Mammary microvascular endothelial cell (primary cell): ENCODE results near the gene PRSS8. TPM values are rescaled to one million over a fixed set of nuclear protein-coding genes. Genes with fewer than 3 reads are reported as not detected.

ENCODE experiments used
- total RNA-seq: library from RNA; depleted of rRNA; stranded (reverse); fragments of >200 nt; gene quantifications from 2 replicates; pipeline ENCODE4 v1.2.3, GENCODE V29; 2015

PRSS8 gene
- total RNA-seq: not detected in 2 replicates

DNA sequence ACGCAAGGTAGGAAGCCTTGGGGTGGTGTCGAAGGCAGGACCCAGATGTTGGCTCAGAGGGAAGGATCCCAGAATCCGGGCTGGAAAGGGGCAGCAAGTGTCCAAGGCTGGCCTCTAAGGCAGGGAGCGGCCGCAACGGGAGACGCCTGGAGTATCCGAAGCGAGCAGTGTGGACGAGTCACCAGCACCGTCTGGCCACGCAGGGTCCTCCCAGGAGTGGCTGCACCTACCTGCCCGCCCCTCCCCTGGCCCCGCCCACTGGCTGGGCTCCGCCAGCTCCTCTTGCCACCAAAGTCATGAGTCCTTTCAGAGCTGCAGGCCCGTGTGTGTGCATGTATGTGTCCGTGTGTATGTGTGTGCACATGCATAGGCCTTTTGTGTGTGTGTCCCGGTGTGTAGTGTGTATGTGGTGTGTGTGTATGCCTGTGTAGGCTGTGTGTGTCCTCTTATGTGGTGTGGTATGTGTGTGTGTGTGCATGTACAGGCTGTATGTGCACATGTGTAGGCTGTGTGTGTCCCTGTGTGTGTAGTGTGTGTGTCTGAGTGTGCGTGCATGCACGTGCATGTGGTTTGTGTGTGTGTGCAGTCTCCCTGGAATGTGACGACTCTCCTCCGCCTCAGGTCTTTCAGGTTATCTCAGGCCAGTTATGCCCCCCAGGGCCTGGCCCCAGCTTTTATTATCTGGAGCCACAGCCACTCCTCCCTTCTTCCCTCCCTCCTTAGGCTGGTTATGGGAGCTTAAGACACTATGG is at the start of gene PRSS8:
Gene PRSS8, minus strand, starts transcription at position 193 of the 752 bp plus-strand sequence. CDS start 229 bp downstream, outside the sequence.

GRCh38 chr16:31179747-31180459 is 44.4 kb upstream of the PRSS8 start, which contains the start of gene FUS:
FUS (plus strand) TSS chr16:31180139; CDS start chr16:31180215, 76 bp downstream.

GRCh38 chr16:31149894-31150890 is 14.7 kb upstream of the PRSS8 start, which contains the start of gene PRSS36:
PRSS36 (minus strand) TSS chr16:31150066; CDS start chr16:31150035, 31 bp downstream.

DNA sequence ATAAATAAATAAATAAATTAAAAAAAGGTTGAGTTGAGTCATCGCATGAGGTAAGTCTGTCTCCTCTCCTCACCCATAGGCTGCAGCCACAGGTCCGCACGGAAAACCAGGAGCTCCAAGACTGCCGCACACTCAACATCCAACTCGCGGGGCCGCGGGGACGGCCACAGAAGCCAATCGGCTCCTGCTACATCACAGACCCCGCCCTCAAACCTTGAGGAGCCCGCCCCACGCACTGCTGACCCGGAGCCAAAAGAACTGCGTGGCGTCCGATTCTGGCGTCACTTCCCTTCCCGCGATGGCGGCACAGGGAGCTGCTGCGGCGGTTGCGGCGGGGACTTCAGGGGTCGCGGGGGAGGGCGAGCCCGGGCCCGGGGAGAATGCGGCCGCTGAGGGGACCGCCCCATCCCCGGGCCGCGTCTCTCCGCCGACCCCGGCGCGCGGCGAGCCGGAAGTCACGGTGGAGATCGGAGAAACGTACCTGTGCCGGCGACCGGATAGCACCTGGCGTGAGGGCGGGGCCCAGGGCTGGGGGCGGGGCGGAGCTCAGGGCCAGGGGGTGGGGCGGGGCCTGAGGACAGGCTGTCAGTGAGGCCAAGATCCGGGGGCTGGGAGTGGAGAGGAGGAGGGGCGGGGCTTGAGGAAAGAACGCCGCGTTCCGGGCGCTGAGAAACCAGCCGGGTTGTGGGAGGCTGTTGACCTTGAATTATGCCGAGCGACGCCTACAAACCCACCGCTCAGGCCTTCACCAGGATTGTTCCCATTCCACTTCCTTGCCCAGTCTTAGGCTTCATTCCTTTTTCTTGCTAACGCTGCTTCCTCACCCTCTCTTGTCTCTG is 17.9 kb downstream of the PRSS8 start, which contains the start of gene KAT8:
Gene KAT8, plus strand, starts transcription at position 281 of the 839 bp plus-strand sequence. Its CDS starts 18 bp downstream, at position 299.

DNA sequence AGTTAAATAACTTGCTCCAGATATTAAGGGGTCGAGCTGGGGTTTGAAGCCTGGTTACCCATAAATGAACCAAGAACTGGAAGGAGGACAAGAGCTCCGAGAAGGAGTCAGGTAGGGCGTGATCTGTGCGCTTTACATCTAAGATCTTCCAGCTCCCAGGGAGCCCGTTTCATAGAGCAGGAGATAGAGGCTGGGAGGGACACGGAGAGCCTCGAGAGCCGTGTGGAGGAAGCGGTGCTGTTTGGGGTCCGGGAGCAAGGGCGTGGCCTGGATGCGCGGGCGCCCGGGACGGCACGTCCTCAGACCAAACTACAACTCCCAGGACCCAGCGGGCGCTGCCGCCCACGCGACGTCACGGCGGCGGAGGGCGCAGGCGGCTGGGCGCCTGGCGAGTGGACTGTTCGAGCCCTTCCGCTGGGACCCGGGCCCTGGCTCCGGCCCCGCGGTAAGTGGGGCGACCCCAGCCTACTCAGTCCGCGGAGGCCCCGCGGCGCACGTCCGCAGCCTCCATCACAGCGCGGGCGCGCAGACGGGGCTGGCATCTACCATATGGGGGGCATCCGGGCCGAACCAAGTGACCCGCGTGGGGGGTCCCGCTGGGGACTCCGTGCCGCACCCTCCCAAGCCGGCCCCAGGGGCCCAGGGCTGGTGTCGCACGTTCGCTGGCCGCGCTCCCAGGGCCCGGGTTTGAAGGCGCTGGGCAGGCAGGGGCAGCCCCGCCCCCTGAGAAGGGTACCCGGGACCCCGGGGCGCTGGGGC is 27.3 kb downstream of the PRSS8 start, which contains the start of gene BCKDK:
Gene BCKDK, plus strand, starts transcription at position 352 of the 759 bp plus-strand sequence. CDS start 838 bp downstream, outside the sequence.

GRCh38 chr16:31094424-31095120 is 41.0 kb downstream of the PRSS8 start, which contains the start of gene VKORC1:
VKORC1 (minus strand) TSS chr16:31094797; CDS start chr16:31094729, 68 bp downstream.

GRCh38 chr16:31088459-31089183 is 46.9 kb downstream of the PRSS8 start, which contains the start of gene PRSS53:
PRSS53 (minus strand) TSS chr16:31088943; CDS start chr16:31088809, 134 bp downstream.

Other genes with a start within 250 kb of the PRSS8 start
- gene BCL7C, start 241.7 kb downstream of the PRSS8 start, total RNA-seq: 37.0 and 39.4 TPM in 2 replicates
- gene CTF1, start 239.1 kb downstream of the PRSS8 start, total RNA-seq: 0.33 TPM in 1 of 2 replicates, not detected in the other
- 15.2 and 15.4 TPM in 2 replicates for gene FBXL19, start 212.2 kb downstream of the PRSS8 start, total RNA-seq
- 17.9 and 27.5 TPM in 2 replicates for gene ORAI3, start 186.7 kb downstream of the PRSS8 start, total RNA-seq
- gene SETD1A, start 178.0 kb downstream of the PRSS8 start, total RNA-seq: 4.1 and 4.2 TPM in 2 replicates
- 16.7 and 17.7 TPM in 2 replicates for gene HSD3B7, start 150.5 kb downstream of the PRSS8 start, total RNA-seq
- 0.05 and 0.93 TPM in 2 replicates for gene STX1B, start 125.1 kb downstream of the PRSS8 start, total RNA-seq
- 30.7 and 32.6 TPM in 2 replicates for gene STX4, start 102.2 kb downstream of the PRSS8 start, total RNA-seq
- 12.3 and 13.6 TPM in 2 replicates for gene ZNF668, start 61.5 kb downstream of the PRSS8 start, total RNA-seq
- gene ZNF646, start 61.3 kb downstream of the PRSS8 start, total RNA-seq: 9.9 and 10.0 TPM in 2 replicates
- gene PRSS53, start 46.8 kb downstream of the PRSS8 start, total RNA-seq: 1.2 and 1.5 TPM in 2 replicates
- gene VKORC1, start 40.9 kb downstream of the PRSS8 start, total RNA-seq: 144 and 177 TPM in 2 replicates
- 71.9 and 81.6 TPM in 2 replicates for gene BCKDK, start 27.3 kb downstream of the PRSS8 start, total RNA-seq
- gene KAT8, start 18.1 kb downstream of the PRSS8 start, total RNA-seq: 30.0 and 31.8 TPM in 2 replicates
- gene PRSS36, start 14.3 kb upstream of the PRSS8 start, total RNA-seq: 0.25 TPM in 1 of 2 replicates, not detected in the other
- 63.4 and 69.3 TPM in 2 replicates for gene FUS, start 44.4 kb upstream of the PRSS8 start, total RNA-seq
- 38.3 and 39.4 TPM in 2 replicates for gene PYCARD, start 67.0 kb upstream of the PRSS8 start, total RNA-seq
- not detected in 2 replicates for gene TRIM72, start 78.4 kb upstream of the PRSS8 start, total RNA-seq
- gene PYDC1, start 81.4 kb upstream of the PRSS8 start, total RNA-seq: not detected in 2 replicates
- not detected in 2 replicates for gene ITGAM, start 124.2 kb upstream of the PRSS8 start, total RNA-seq
- 0.60 and 0.64 TPM in 2 replicates for gene ITGAX, start 219.4 kb upstream of the PRSS8 start, total RNA-seq